CD14-positive monocyte (primary cell): ENCODE measurements around the gene AMIGO3. TPM values are rescaled to one million over a fixed set of nuclear protein-coding genes. Genes with fewer than 3 reads are reported as not detected.

Experiments used
- DNase-seq, 3 donors: peaks; one replicate each; pipeline ENCODE4 v3.0.0-alpha.2; 2011 to 2022
- H2AFZ ChIP-seq: 2 replicates; pipeline ENCODE4 v1.6.0; 2012; ENCODE audit warnings: mild to moderate bottlenecking, low read depth, low read length, inconsistent platforms; ENCODE audit not compliant: insufficient read depth, poor library complexity, severe bottlenecking
- H3K27ac ChIP-seq, 2 donors: 1 replicate in 1 of 2; 2 replicates in 1 of 2; pipeline ENCODE4 v1.5.1; 2012 to 2013; ENCODE audit warnings: low read length in 2 of 2, control low read depth in 1 of 2, inconsistent platforms in 1 of 2, low read depth in 1 of 2, mild to moderate bottlenecking in 1 of 2
- H3K27me3 ChIP-seq, 2 donors: one replicate each; pipeline versions ENCODE4 v1.6.0 to v1.6.1; 2011 to 2013; ENCODE audit warnings: low read length in 2 of 2; ENCODE audit not compliant: control insufficient read depth in 2 of 2, insufficient read depth in 2 of 2
- H3K36me3 ChIP-seq, 2 donors: replicated peaks in 1 of 2; 1 replicate in 1 of 2; 2 replicates in 1 of 2; pipeline versions ENCODE4 v1.5.1 to v1.6.1; 2012 to 2013; ENCODE audit warnings: low read length in 2 of 2, control low read depth in 1 of 2, inconsistent platforms in 1 of 2, mild to moderate bottlenecking in 1 of 2; ENCODE audit not compliant: insufficient read depth in 2 of 2, control insufficient read depth in 1 of 2
- H3K4me1 ChIP-seq, 2 donors: 1 replicate in 1 of 2; 2 replicates in 1 of 2; pipeline versions ENCODE4 v1.5.1 to v1.6.1; 2012 to 2013; ENCODE audit warnings: low read length in 2 of 2, control low read depth in 1 of 2, inconsistent platforms in 1 of 2, mild to moderate bottlenecking in 1 of 2, moderate library complexity in 1 of 2; ENCODE audit not compliant: insufficient read depth in 2 of 2, control insufficient read depth in 1 of 2
- H3K4me2 ChIP-seq: replicated peaks from 2 replicates; pipeline ENCODE3; 2012; ENCODE audit warnings: low read length, moderate library complexity, mild to moderate bottlenecking; ENCODE audit not compliant: poor library complexity, severe bottlenecking; ENCODE audit errors: extremely low read depth
- H3K4me3 ChIP-seq, 3 experiments: fragments of 200-600 bp in 1 of 3; sonication (generic) in 1 of 3; replicated peaks in 1 of 3; 1 replicate in 2 of 3; 2 replicates in 1 of 3; pipeline ENCODE4 v1.5.1; 2011 to 2013; ENCODE audit warnings: low read length in 3 of 3, mild to moderate bottlenecking in 3 of 3, control low read depth in 2 of 3, low read depth in 2 of 3, inconsistent platforms in 1 of 3, moderate library complexity in 1 of 3
- H3K79me2 ChIP-seq: 2 replicates; pipeline ENCODE4 v1.6.0; 2012; ENCODE audit warnings: mild to moderate bottlenecking, control low read depth, inconsistent platforms, low read length, moderate library complexity; ENCODE audit not compliant: insufficient read depth
- H3K9ac ChIP-seq: 2 replicates; pipeline ENCODE4 v1.6.0; 2017; ENCODE audit warnings: low read length, mild to moderate bottlenecking; ENCODE audit not compliant: insufficient read depth, poor library complexity, severe bottlenecking
- H3K9me3 ChIP-seq, 2 donors: replicated peaks in 1 of 2; 1 replicate in 1 of 2; 2 replicates in 1 of 2; pipeline versions ENCODE4 v1.5.1 to v1.6.1; 2012 to 2013; ENCODE audit warnings: low read length in 2 of 2, control low read depth in 1 of 2; ENCODE audit not compliant: control insufficient read depth in 1 of 2, insufficient read depth in 1 of 2
- H4K20me1 ChIP-seq: 2 replicates; pipeline ENCODE4 v1.6.0; 2012; ENCODE audit warnings: mild to moderate bottlenecking, low read length, control low read depth, moderate library complexity; ENCODE audit not compliant: insufficient read depth
- H3K27ac Mint-ChIP-seq, 7 donors: one replicate each; pipeline ENCODE4 v1.8.0; 2020; ENCODE audit warnings: mild to moderate bottlenecking in 7 of 7, mixed read lengths in 7 of 7, moderate library complexity in 6 of 7, inconsistent platforms in 2 of 7
- H3K27me3 Mint-ChIP-seq, 3 donors: one replicate each; pipeline ENCODE4 v1.8.0; 2021 to 2022; ENCODE audit warnings: low read depth in 3 of 3, mild to moderate bottlenecking in 3 of 3, mixed read lengths in 3 of 3, moderate library complexity in 3 of 3, inconsistent platforms in 1 of 3
- H3K36me3 Mint-ChIP-seq, 2 donors: one replicate each; pipeline ENCODE4 v1.8.0; 2020; ENCODE audit warnings: mixed read lengths in 2 of 2, inconsistent platforms in 1 of 2, mild to moderate bottlenecking in 1 of 2
- H3K4me1 Mint-ChIP-seq: one replicate; pipeline ENCODE4 v1.8.0; 2020; ENCODE audit warnings: mild to moderate bottlenecking, mixed read lengths
- H3K4me3 Mint-ChIP-seq, 2 donors: one replicate each; pipeline ENCODE4 v1.8.0; 2020; ENCODE audit warnings: mild to moderate bottlenecking in 2 of 2, mixed read lengths in 2 of 2, moderate library complexity in 1 of 2
- H3K9me3 Mint-ChIP-seq, 7 donors: one replicate each; pipeline ENCODE4 v1.8.0; 2020 to 2022; ENCODE audit warnings: mixed read lengths in 7 of 7, mild to moderate bottlenecking in 6 of 7, moderate library complexity in 6 of 7, inconsistent platforms in 2 of 7
- CTCF ChIP-seq: fragments of 200-600 bp; IDR thresholded peaks from one replicate; pipeline ENCODE4 v1.8.0; 2022; ENCODE audit warnings: antibody characterized with exemption, mild to moderate bottlenecking
- WGBS: methylation state at CpG from one replicate; pipeline ENCODE4 v1.1.5; 2013; ENCODE audit warnings: missing lambda C conversion rate; ENCODE audit not compliant: insufficient coverage; 5-methylcytosine and 5-hydroxymethylcytosine counted together
- intact Hi-C, 2 donors: fragments of 100-400 bp; cut with micrococcal nuclease; formaldehyde crosslinking; loops; one replicate each; pipeline versions ENCODE4 v1.15.0 to v1.15.1; 2023
- polyA plus RNA-seq, 3 donors: library from polyadenylated mRNA; depleted of rRNA in 1 of 3; unstranded in 2 of 3; stranded (reverse) in 1 of 3; fragments of 300-500 nt in 2 of 3; fragments of >200 nt in 1 of 3; fragmentation: Illumina TruSeq in 2 of 3; gene quantifications; 1 replicate in 2 of 3; 2 replicates in 1 of 3; pipeline ENCODE4 v1.2.3, GENCODE V29; 2012 to 2021

Gene AMIGO3
- polyA plus RNA-seq, 3 donors: 0.96 TPM; not detected in 2

- H3K4me1 ChIP-seq: no peaks in the 10 kb centered on the region
- H3K79me2 ChIP-seq: peaks cover 40% of the 10 kb centered on the region
- no peak overlapping the region for H3K4me3 ChIP-seq
- peaks cover 89% of the 10 kb centered on the region for H4K20me1 ChIP-seq
- no peak for DNase-seq
- WGBS: 100% methylated on average over 3 of the region's 13 CpGs
- Mint-ChIP-seq H3K9me3 (no peaks in the 10 kb centered on the region), H3K4me1 (no peaks in the 10 kb centered on the region), H3K27me3 (peaks cover 0 to 3% (median 0%) of the 10 kb centered on the region in 3 donors), H3K27ac (peak overlapping the region in 2 of 7 donors; percentile 30 to 50), H3K36me3 (peaks cover 41 to 64% of the 10 kb centered on the region in 2 donors), H3K4me3 (no peak overlapping the region)
- peaks cover 39 to 70% of the 10 kb centered on the region in 2 donors for H3K36me3 ChIP-seq
- no peak overlapping the region for H3K27ac ChIP-seq
- H3K9me3 ChIP-seq: no peaks in the 10 kb centered on the region
- H2AFZ ChIP-seq: no peak overlapping the region
- H3K9ac ChIP-seq: no peak overlapping the region
- H3K27me3 ChIP-seq: no peaks in the 10 kb centered on the region
- TF ChIP-seq CTCF: no peak
- no peak overlapping the region for H3K4me2 ChIP-seq
- intact Hi-C loops: no loop called here
Measured at GRCh38 chr3:49747792-49748480, 28.5 kb upstream of the AMIGO3 start.

- peak overlapping the region in 1 of 7 donors; percentile 11 for H3K27ac Mint-ChIP-seq
- Histone ChIP-seq H3K79me2 (peaks cover 39% of the 10 kb centered on the region), H3K36me3 (peaks cover 43 to 84% of the 10 kb centered on the region in 2 donors), H3K27me3 (no peaks in the 10 kb centered on the region), H2AFZ (no peak overlapping the region), H3K9ac (no peak overlapping the region), H3K4me1 (no peaks in the 10 kb centered on the region), H3K9me3 (no peaks in the 10 kb centered on the region), H4K20me1 (peaks cover 76% of the 10 kb centered on the region), H3K4me3 (no peak overlapping the region), H3K27ac (no peak overlapping the region), H3K4me2 (no peak overlapping the region)
- no peak for TF ChIP-seq CTCF
- WGBS: no CpG with 5 or more reads among the region's 2 CpGs
- no peak for DNase-seq
- H3K27me3 Mint-ChIP-seq: peaks cover 0 to 3% (median 0%) of the 10 kb centered on the region in 3 donors
- no peak overlapping the region for H3K4me3 Mint-ChIP-seq
- no peaks in the 10 kb centered on the region for H3K4me1 Mint-ChIP-seq
- H3K9me3 Mint-ChIP-seq: no peaks in the 10 kb centered on the region
- peaks cover 41 to 76% of the 10 kb centered on the region in 2 donors for H3K36me3 Mint-ChIP-seq
- intact Hi-C loops: no loop called here
Measured at GRCh38 chr3:49745986-49746385, 26.5 kb upstream of the AMIGO3 start.
